ENCODE results near the gene KRT5. TPM values are rescaled to one million over a fixed set of nuclear protein-coding genes. Genes with fewer than 3 reads are reported as not detected.

The KRT5 gene
- total RNA-seq, 1 experiment from 2014 or later: 0.67 TPM

GRCh38 chr12:52515927-52516831 is 4.0 kb downstream of the KRT5 start:
- no TSS peak for BruUV-seq (replicated peaks)
- intact Hi-C loops (cut with micrococcal nuclease; ENCODE audit: unreplicated experiment): no loop called here
- POLR2A ChIA-PET (ENCODE audit: low non-redundant PET): no interaction called here

GRCh38 chr12:52515319-52515646 is 4.9 kb downstream of the KRT5 start:
- no peak overlapping the region for H3K4me3 ChIP-seq (ENCODE audit: low read depth, low read length, poor library complexity, severe bottlenecking)
- intact Hi-C loops (cut with micrococcal nuclease; ENCODE audit: unreplicated experiment): no loop called here
- no peak overlapping the region for H3K27ac ChIP-seq (ENCODE audit: low read depth, low read length, poor library complexity, severe bottlenecking)
- H3K4me1 ChIP-seq (ENCODE audit: insufficient read depth, low read length, poor library complexity, severe bottlenecking): no peaks in the 10 kb centered on the region
- H3K9me3 ChIP-seq (ENCODE audit: low read depth, low read length, poor library complexity, severe bottlenecking): peaks cover 8% of the 10 kb centered on the region
- DNase-seq (ENCODE audit: low spot score): no peak
- no peaks in the 10 kb centered on the region for H3K36me3 ChIP-seq (ENCODE audit: insufficient read depth, low read length, poor library complexity, severe bottlenecking)
- no peaks in the 10 kb centered on the region for H3K27me3 ChIP-seq (replicated peaks; ENCODE audit: insufficient read depth, low read depth, low read length, poor library complexity)
- no peak for TF ChIP-seq EZH2 (IDR thresholded peaks at IDR 0.05; ENCODE audit: borderline replicate concordance, low read depth, low read length, poor library complexity, severe bottlenecking)
- no peak for TF ChIP-seq CTCF (conservative IDR thresholded peaks at IDR 0.05; ENCODE audit: low read depth, low read length)
- BruUV-seq (replicated peaks): no TSS peak
- POLR2A ChIA-PET (ENCODE audit: low non-redundant PET): no interaction called here
- CTCF ChIA-PET: interaction anchor here (0.6 kb wide), 1 partner anchor 350 kb away, joined by 3 read pairs; no protein-coding TSS in a partner anchor

More at GRCh38 chr12:52515927-52516831, 4.0 kb downstream of the KRT5 start:
- Histone ChIP-seq H3K36me3 (ENCODE audit: insufficient read depth, low read length, poor library complexity, severe bottlenecking) (no peaks in the 10 kb centered on the region), H3K4me1 (ENCODE audit: insufficient read depth, low read length, poor library complexity, severe bottlenecking) (no peaks in the 10 kb centered on the region), H3K27ac (ENCODE audit: low read depth, low read length, poor library complexity, severe bottlenecking) (no peak overlapping the region), H3K9me3 (ENCODE audit: low read depth, low read length, poor library complexity, severe bottlenecking) (peaks cover under 1% of the 10 kb centered on the region), H3K4me3 (ENCODE audit: low read depth, low read length, poor library complexity, severe bottlenecking) (no peak overlapping the region), H3K27me3 (replicated peaks; ENCODE audit: insufficient read depth, low read depth, low read length, poor library complexity) (no peaks in the 10 kb centered on the region)
- CTCF ChIA-PET: no interaction called here
- no peak for DNase-seq (ENCODE audit: low spot score)
- TF ChIP-seq EZH2 (IDR thresholded peaks at IDR 0.05; ENCODE audit: borderline replicate concordance, low read depth, low read length, poor library complexity, severe bottlenecking): no peak
- TF ChIP-seq CTCF (conservative IDR thresholded peaks at IDR 0.05; ENCODE audit: low read depth, low read length): no peak

DNA sequence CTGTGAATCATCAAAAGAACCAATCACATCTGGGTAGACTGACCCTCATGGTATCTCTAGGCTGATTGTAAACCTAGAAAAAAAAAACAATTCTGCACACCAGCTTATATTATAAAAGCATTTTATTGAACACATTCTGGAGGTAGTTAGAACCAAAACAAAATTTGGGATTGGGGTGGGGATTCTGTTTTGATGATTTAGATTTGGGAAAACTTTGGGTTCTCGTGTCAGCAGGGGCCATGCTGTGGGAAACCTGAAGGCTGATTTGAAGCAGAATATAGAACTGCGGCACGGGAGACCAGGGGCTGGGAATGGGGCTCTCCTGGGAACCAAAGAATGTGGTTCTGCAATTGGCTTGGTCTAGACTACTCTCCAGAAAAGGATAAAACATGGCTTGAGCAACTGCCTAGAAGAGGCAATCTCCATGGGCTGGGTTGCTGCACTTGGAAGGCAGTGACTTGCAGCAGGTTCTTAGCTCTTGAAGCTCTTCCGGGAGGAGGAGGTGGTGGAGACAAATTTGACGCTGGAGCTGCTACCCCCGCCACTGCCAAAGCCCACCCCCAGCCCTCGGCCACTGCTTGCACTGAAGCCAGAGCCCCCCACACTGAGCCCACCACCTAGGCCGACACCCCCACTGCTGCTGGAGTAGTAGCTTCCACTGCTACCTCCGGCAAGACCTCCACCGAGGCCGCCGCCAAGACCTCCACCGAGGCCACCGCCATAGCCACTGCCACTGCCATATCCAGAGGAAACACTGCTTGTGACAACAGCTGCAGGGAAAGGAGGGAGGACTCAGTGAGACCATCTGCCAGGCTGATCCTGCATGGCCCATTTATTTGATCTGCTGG is 5.5 kb downstream of the KRT5 start:
- intact Hi-C loops (cut with micrococcal nuclease; ENCODE audit: unreplicated experiment): no loop called here
- Histone ChIP-seq H3K4me3 (ENCODE audit: low read depth, low read length, poor library complexity, severe bottlenecking) (no peak overlapping the region), H3K27me3 (replicated peaks; ENCODE audit: insufficient read depth, low read depth, low read length, poor library complexity) (no peaks in the 10 kb centered on the region), H3K9me3 (ENCODE audit: low read depth, low read length, poor library complexity, severe bottlenecking) (peaks cover 8% of the 10 kb centered on the region), H3K27ac (ENCODE audit: low read depth, low read length, poor library complexity, severe bottlenecking) (no peak overlapping the region), H3K36me3 (ENCODE audit: insufficient read depth, low read length, poor library complexity, severe bottlenecking) (no peaks in the 10 kb centered on the region), H3K4me1 (ENCODE audit: insufficient read depth, low read length, poor library complexity, severe bottlenecking) (no peaks in the 10 kb centered on the region)
- no TSS peak for BruUV-seq (replicated peaks)
- DNase-seq (ENCODE audit: low spot score): no peak
- TF ChIP-seq EZH2 (IDR thresholded peaks at IDR 0.05; ENCODE audit: borderline replicate concordance, low read depth, low read length, poor library complexity, severe bottlenecking) (no peak), CTCF (conservative IDR thresholded peaks at IDR 0.05; ENCODE audit: low read depth, low read length) (no peak)
- ChIA-PET POLR2A (ENCODE audit: low non-redundant PET) (no interaction called here), CTCF (interaction anchor here (0.6 kb wide), 1 partner anchor 351 kb away, joined by 3 read pairs; no protein-coding TSS in a partner anchor)

Data from A673 (cell line).